ENCODE data around the gene NMBR. TPM values are rescaled to one million over a fixed set of nuclear protein-coding genes. Genes with fewer than 3 reads are reported as not detected.

The NMBR gene
- total RNA-seq, 1 experiment from 2014 or later: not detected

DNA sequence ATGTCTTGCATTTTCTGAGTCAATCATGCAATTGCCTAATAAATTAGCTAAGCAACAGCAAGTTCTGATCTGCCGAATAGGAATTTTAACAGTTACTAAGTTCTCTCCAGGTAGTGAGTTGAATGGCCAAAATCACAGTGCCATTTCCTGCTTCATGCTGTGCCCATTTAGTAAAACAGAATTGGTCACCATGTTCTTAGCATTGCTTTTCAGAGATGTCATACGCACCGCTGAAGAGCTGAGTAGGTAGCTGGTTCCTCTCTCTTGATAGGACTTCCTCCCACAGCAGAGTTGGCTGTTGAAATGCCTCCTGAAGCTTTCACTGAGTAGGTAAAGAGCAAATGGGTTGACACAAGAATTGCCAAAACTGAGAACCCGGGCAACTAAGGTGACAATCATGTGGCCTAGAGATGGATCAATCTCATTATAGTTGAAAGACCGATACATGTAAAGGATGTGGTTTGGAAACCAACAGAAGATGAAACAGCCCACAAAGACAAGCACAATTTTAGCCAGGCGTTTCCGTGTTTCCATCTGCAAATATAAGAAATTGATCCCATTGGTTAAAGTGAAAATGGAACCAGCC lies 71.3 kb downstream of the NMBR start:
- H3K4me2 ChIP-seq (ENCODE audit: low read length): no peak overlapping the region
- no peak overlapping the region for H3K9ac ChIP-seq (ENCODE audit: low read length)
- no peak overlapping the region for H2AFZ ChIP-seq (ENCODE audit: low read depth, low read length, poor library complexity, severe bottlenecking)
- no peak overlapping the region for H3K27ac ChIP-seq (ENCODE audit: low read depth, low read length)
- H3K79me2 ChIP-seq (ENCODE audit: insufficient read depth, low read length): no peaks in the 10 kb centered on the region
- no peaks in the 10 kb centered on the region for H3K27me3 ChIP-seq (ENCODE audit: insufficient read depth, low read length)
- H3K4me1 ChIP-seq (ENCODE audit: control insufficient read depth in 1 of 2, insufficient read depth in 2 of 2, low read length in 2 of 2): no peaks in the 10 kb centered on the region
- ChIA-PET RAD21 (ENCODE audit: low non-redundant PET in 1 of 2, low total read pairs in 2 of 2, uncharacterized antibody in 2 of 2, unreplicated experiment in 2 of 2) (no interaction called here), CTCF (no interaction called here), POLR2A (no interaction called here)
- H3K4me3 ChIP-seq (replicated peaks in 1 of 2; ENCODE audit: low read depth in 1 of 2, low read length in 2 of 2): no peak overlapping the region
- no peaks in the 10 kb centered on the region for H3K36me3 ChIP-seq (ENCODE audit: control insufficient read depth in 1 of 2, insufficient read depth in 2 of 2, low read length in 2 of 2)
- ATAC-seq (no peak), DNase-seq (ENCODE audit: low read depth, low spot score) (no peak)
- H4K20me1 ChIP-seq (ENCODE audit: insufficient read depth): no peaks in the 10 kb centered on the region
- BruUV-seq (replicated peaks): no TSS peak
- no peak for TF ChIP-seq POLR2AphosphoS5 (IDR thresholded peaks at IDR 0.05; ENCODE audit: low read depth, low read length)
- H3K9me3 ChIP-seq (ENCODE audit: control insufficient read depth in 1 of 2, insufficient read depth in 1 of 2, low read depth in 1 of 2, low read length in 2 of 2): no peaks in the 10 kb centered on the region
- intact Hi-C loops (cut with micrococcal nuclease): no loop called here
- no peaks in the 10 kb centered on the region for H3K9me2 ChIP-seq (ENCODE audit: insufficient read depth)

DNA sequence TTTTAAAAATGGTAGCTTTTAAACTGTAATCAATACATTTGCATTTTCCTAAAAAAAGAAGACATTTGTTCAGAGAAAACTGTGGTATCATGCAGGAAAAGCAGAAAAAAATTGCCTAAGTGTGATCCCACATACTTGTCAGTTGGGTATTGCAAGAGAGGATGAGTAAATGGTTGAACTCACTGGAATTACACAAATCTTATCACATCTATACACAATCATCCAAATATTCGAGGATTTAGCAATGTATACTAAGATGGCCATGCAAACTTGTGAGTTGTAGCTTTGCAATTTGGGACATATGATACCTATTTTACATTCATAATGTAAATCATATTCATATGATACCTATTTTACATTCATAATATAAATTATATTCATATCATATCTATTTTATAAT lies 72.4 kb downstream of the NMBR start:
- Histone ChIP-seq H3K27ac (ENCODE audit: low read depth, low read length) (no peak overlapping the region), H3K4me2 (ENCODE audit: low read length) (no peak overlapping the region), H3K9me3 (ENCODE audit: control insufficient read depth in 1 of 2, insufficient read depth in 1 of 2, low read depth in 1 of 2, low read length in 2 of 2) (no peaks in the 10 kb centered on the region), H3K36me3 (ENCODE audit: control insufficient read depth in 1 of 2, insufficient read depth in 2 of 2, low read length in 2 of 2) (no peaks in the 10 kb centered on the region), H3K9ac (ENCODE audit: low read length) (no peak overlapping the region), H3K27me3 (ENCODE audit: insufficient read depth, low read length) (no peaks in the 10 kb centered on the region), H4K20me1 (ENCODE audit: insufficient read depth) (no peaks in the 10 kb centered on the region), H3K79me2 (ENCODE audit: insufficient read depth, low read length) (no peaks in the 10 kb centered on the region), H3K4me3 (replicated peaks in 1 of 2; ENCODE audit: low read depth in 1 of 2, low read length in 2 of 2) (no peak overlapping the region), H3K9me2 (ENCODE audit: insufficient read depth) (no peaks in the 10 kb centered on the region), H3K4me1 (ENCODE audit: control insufficient read depth in 1 of 2, insufficient read depth in 2 of 2, low read length in 2 of 2) (no peaks in the 10 kb centered on the region), H2AFZ (ENCODE audit: low read depth, low read length, poor library complexity, severe bottlenecking) (no peak overlapping the region)
- intact Hi-C loops (cut with micrococcal nuclease): no loop called here
- RAD21 ChIA-PET (ENCODE audit: low non-redundant PET in 1 of 2, low total read pairs in 2 of 2, uncharacterized antibody in 2 of 2, unreplicated experiment in 2 of 2): no interaction called here
- ATAC-seq (no peak), DNase-seq (ENCODE audit: low read depth, low spot score) (no peak)
- CTCF ChIA-PET: no interaction called here
- BruUV-seq (replicated peaks): no TSS peak
- POLR2A ChIA-PET: no interaction called here
- TF ChIP-seq, protein P1, sequence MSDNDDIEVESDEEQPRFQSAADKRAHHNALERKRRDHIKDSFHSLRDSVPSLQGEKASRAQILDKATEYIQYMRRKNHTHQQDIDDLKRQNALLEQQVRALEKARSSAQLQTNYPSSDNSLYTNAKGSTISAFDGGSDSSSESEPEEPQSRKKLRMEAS (IDR thresholded peaks at IDR 0.05): no peak
- TF ChIP-seq, protein P2, sequence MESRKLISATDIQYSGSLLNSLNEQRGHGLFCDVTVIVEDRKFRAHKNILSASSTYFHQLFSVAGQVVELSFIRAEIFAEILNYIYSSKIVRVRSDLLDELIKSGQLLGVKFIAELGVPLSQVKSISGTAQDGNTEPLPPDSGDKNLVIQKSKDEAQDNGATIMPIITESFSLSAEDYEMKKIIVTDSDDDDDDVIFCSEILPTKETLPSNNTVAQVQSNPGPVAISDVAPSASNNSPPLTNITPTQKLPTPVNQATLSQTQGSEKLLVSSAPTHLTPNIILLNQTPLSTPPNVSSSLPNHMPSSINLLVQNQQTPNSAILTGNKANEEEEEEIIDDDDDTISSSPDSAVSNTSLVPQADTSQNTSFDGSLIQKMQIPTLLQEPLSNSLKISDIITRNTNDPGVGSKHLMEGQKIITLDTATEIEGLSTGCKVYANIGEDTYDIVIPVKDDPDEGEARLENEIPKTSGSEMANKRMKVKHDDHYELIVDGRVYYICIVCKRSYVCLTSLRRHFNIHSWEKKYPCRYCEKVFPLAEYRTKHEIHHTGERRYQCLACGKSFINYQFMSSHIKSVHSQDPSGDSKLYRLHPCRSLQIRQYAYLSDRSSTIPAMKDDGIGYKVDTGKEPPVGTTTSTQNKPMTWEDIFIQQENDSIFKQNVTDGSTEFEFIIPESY (IDR thresholded peaks at IDR 0.05; ENCODE audit: extremely low read depth, insufficient replicate concordance, low read length): no peak
- TF ChIP-seq YY1 (IDR thresholded peaks at IDR 0.05; ENCODE audit: extremely low read depth, insufficient replicate concordance, low read depth, low read length) (no peak), EZH2 (IDR thresholded peaks at IDR 0.05) (no peak), EGR1 (IDR thresholded peaks at IDR 0.05; ENCODE audit: low read depth) (no peak), SRF (IDR thresholded peaks at IDR 0.05; ENCODE audit: low read depth) (no peak), JUND (IDR thresholded peaks at IDR 0.05) (no peak), RAD21 (IDR thresholded peaks at IDR 0.05; ENCODE audit: low read depth) (no peak), FOSL1 (IDR thresholded peaks at IDR 0.05; ENCODE audit: low read depth) (no peak), POLR2AphosphoS5 (IDR thresholded peaks at IDR 0.05; ENCODE audit: low read depth, low read length) (no peak), POLR2A (IDR thresholded peaks at IDR 0.05; ENCODE audit: borderline replicate concordance, extremely low read depth, insufficient read depth, insufficient read length) (no peak)
- TF ChIP-seq, protein P3, sequence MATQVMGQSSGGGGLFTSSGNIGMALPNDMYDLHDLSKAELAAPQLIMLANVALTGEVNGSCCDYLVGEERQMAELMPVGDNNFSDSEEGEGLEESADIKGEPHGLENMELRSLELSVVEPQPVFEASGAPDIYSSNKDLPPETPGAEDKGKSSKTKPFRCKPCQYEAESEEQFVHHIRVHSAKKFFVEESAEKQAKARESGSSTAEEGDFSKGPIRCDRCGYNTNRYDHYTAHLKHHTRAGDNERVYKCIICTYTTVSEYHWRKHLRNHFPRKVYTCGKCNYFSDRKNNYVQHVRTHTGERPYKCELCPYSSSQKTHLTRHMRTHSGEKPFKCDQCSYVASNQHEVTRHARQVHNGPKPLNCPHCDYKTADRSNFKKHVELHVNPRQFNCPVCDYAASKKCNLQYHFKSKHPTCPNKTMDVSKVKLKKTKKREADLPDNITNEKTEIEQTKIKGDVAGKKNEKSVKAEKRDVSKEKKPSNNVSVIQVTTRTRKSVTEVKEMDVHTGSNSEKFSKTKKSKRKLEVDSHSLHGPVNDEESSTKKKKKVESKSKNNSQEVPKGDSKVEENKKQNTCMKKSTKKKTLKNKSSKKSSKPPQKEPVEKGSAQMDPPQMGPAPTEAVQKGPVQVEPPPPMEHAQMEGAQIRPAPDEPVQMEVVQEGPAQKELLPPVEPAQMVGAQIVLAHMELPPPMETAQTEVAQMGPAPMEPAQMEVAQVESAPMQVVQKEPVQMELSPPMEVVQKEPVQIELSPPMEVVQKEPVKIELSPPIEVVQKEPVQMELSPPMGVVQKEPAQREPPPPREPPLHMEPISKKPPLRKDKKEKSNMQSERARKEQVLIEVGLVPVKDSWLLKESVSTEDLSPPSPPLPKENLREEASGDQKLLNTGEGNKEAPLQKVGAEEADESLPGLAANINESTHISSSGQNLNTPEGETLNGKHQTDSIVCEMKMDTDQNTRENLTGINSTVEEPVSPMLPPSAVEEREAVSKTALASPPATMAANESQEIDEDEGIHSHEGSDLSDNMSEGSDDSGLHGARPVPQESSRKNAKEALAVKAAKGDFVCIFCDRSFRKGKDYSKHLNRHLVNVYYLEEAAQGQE (IDR thresholded peaks at IDR 0.05; ENCODE audit: low read depth): no peak
- TF ChIP-seq, protein P4, sequence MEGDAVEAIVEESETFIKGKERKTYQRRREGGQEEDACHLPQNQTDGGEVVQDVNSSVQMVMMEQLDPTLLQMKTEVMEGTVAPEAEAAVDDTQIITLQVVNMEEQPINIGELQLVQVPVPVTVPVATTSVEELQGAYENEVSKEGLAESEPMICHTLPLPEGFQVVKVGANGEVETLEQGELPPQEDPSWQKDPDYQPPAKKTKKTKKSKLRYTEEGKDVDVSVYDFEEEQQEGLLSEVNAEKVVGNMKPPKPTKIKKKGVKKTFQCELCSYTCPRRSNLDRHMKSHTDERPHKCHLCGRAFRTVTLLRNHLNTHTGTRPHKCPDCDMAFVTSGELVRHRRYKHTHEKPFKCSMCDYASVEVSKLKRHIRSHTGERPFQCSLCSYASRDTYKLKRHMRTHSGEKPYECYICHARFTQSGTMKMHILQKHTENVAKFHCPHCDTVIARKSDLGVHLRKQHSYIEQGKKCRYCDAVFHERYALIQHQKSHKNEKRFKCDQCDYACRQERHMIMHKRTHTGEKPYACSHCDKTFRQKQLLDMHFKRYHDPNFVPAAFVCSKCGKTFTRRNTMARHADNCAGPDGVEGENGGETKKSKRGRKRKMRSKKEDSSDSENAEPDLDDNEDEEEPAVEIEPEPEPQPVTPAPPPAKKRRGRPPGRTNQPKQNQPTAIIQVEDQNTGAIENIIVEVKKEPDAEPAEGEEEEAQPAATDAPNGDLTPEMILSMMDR (IDR thresholded peaks at IDR 0.05 in 2 of 3, conservative IDR thresholded peaks at IDR 0.05 in 1 of 3; ENCODE audit: borderline replicate concordance in 1 of 3, insufficient read depth in 1 of 3, low read depth in 2 of 3, low read length in 2 of 3): no peak

All from HCT116 (cell line).